ENCODE data around the gene BHMT. TPM values are rescaled to one million over a fixed set of nuclear protein-coding genes. Genes with fewer than 3 reads are reported as not detected.
"Not testable (repeated sequence)": the region's sequence is repeated elsewhere in the genome, so short reads cannot be mapped to it uniquely, and the experiment has no call there.

Gene BHMT
- total RNA-seq, 4 donors from 2014 or later: not detected

DNA sequence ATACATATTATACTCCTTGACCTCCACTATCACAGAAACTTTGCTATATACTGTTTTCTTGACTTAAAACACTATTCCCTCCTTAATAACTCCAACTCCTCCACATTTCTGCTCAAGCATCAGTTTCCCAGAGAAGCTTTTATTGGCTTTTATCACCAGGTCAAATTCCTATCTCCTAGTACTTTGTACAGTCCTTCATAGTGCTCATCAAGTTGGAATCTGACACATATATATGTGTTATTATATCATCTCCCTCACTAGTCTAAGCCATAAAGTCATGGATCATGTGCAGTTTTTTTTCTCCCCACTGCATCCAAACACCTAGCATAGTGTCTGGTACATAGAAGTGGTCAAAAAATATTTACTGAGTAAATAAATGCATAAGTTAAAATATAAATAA is 59.1 kb downstream of the BHMT start:
- Histone ChIP-seq H3K27ac (no peak overlapping the region), H3K9me3 (no peaks in the 10 kb centered on the region), H3K36me3 (no peaks in the 10 kb centered on the region), H3K27me3 (no peaks in the 10 kb centered on the region), H3K4me1 (peaks cover 5 to 30% (median 11%) of the 10 kb centered on the region in 4 donors), H3K4me3 (no peak overlapping the region)
- in situ Hi-C loops (cut with MboI; ENCODE audit: low pct_ligation_motif_present in 1 of 4, low pct_unique_long_range_greater_than_20kb in 1 of 4, low sequenced_read_pairs in 3 of 4) (no loop called here), intact Hi-C loops (cut with DNase I; ENCODE audit: low total_unique reads) (loop anchor here (5.0 kb wide), 1 partner anchor 1768 kb away; no protein-coding TSS in a partner anchor)
- DNase-seq: no peak
- TF ChIP-seq, protein P1, sequence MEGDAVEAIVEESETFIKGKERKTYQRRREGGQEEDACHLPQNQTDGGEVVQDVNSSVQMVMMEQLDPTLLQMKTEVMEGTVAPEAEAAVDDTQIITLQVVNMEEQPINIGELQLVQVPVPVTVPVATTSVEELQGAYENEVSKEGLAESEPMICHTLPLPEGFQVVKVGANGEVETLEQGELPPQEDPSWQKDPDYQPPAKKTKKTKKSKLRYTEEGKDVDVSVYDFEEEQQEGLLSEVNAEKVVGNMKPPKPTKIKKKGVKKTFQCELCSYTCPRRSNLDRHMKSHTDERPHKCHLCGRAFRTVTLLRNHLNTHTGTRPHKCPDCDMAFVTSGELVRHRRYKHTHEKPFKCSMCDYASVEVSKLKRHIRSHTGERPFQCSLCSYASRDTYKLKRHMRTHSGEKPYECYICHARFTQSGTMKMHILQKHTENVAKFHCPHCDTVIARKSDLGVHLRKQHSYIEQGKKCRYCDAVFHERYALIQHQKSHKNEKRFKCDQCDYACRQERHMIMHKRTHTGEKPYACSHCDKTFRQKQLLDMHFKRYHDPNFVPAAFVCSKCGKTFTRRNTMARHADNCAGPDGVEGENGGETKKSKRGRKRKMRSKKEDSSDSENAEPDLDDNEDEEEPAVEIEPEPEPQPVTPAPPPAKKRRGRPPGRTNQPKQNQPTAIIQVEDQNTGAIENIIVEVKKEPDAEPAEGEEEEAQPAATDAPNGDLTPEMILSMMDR (IDR thresholded peaks at IDR 0.05): no peak
- TF ChIP-seq POLR2AphosphoS5 (IDR thresholded peaks at IDR 0.05): no peak
- TF ChIP-seq EP300 (IDR thresholded peaks at IDR 0.05; ENCODE audit: low read depth): no peak

DNA sequence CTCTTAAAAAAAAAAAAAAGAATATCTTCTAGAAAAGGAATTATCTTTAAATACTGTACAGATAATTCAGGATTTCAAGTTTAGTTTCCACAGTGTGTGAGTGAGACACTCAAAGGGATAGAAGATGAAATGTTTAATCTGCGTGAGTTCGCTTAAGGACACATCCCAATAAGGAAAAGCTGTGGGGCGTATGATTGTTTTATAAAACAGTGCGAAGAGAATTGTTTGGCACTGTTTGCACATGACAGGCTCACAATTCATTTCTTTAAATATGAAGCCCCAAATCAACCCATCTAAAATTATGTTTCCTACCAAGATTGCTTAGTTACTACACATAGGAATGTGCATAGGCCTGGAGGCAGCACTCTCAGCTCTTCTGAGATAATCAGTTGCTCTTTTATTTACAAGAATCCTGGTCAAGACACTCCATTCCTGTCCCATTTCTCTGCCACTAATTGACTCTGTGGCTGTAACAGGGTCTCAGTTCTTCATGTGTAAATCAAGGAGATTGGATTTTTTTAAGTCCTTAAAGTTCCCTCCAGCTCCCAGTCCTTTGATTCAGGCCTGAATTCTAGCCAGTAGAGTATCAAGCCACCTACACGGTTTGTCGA is 60.1 kb downstream of the BHMT start:
- 24 to 59% methylated on average over 4 to 6 of the region's 6 CpGs for WGBS, 2 donors (ENCODE audit: low coverage in 1 of 2)

DNA sequence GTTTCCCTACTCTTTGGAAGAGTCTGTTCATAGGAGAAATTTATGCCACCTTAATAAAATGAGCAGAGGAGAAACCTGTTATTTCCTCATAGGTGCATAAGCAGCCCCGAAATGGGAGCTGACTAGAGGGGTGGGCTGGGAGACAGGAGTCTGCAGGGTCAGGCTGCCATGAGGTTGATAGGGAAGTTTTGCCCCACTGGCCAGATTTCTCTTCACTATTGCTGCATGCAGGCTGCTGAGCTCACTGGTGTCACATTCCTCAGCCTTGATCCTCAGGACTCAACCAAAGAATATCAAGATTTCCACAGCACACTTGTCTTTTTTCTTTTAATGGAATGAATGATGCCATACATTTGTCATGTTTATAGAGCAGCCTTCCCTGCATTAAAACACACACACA is 60.7 kb downstream of the BHMT start:
- no peaks in the 10 kb centered on the region for H3K27me3 ChIP-seq
- no peak overlapping the region for H3K4me3 ChIP-seq
- WGBS, 2 donors (ENCODE audit: low coverage in 1 of 2): 67% methylated on average over 1 of the region's 1 CpG; no CpG with 5 or more reads in 1 of the 2 donors
- intact Hi-C loops (cut with DNase I; ENCODE audit: low total_unique reads): loop anchor here (5.0 kb wide), 1 partner anchor 1770 kb away; no protein-coding TSS in a partner anchor
- in situ Hi-C loops (cut with MboI; ENCODE audit: low pct_ligation_motif_present in 1 of 4, low pct_unique_long_range_greater_than_20kb in 1 of 4, low sequenced_read_pairs in 3 of 4): no loop called here
- no peaks in the 10 kb centered on the region for H3K36me3 ChIP-seq
- peaks cover 5 to 30% (median 11%) of the 10 kb centered on the region in 4 donors for H3K4me1 ChIP-seq
- H3K27ac ChIP-seq: peak overlapping the region in 3 of 4 donors; percentile 23 to 54 (median 47)
- no peak for DNase-seq
- TF ChIP-seq POLR2A (IDR thresholded peaks at IDR 0.05): no peak
- no peak for TF ChIP-seq POLR2AphosphoS5 (IDR thresholded peaks at IDR 0.05)
- TF ChIP-seq EP300 (IDR thresholded peaks at IDR 0.05; ENCODE audit: low read depth): no peak
- no peaks in the 10 kb centered on the region for H3K9me3 ChIP-seq

More for the DNA sequence above, 60.1 kb downstream of the BHMT start:
- no peaks in the 10 kb centered on the region for H3K9me3 ChIP-seq
- H3K4me3 ChIP-seq: no peak overlapping the region
- intact Hi-C loops (cut with DNase I; ENCODE audit: low total_unique reads): loop anchor here (5.0 kb wide), 1 partner anchor 1769 kb away; no protein-coding TSS in a partner anchor
- in situ Hi-C loops (cut with MboI; ENCODE audit: low pct_ligation_motif_present in 1 of 4, low pct_unique_long_range_greater_than_20kb in 1 of 4, low sequenced_read_pairs in 3 of 4): no loop called here
- DNase-seq: no peak
- no peaks in the 10 kb centered on the region for H3K36me3 ChIP-seq
- peaks cover 5 to 30% (median 11%) of the 10 kb centered on the region in 4 donors for H3K4me1 ChIP-seq
- TF ChIP-seq EP300 (IDR thresholded peaks at IDR 0.05; ENCODE audit: low read depth): no peak
- no peak for TF ChIP-seq POLR2A (IDR thresholded peaks at IDR 0.05)
- TF ChIP-seq, protein P1 (IDR thresholded peaks at IDR 0.05): no peak
- no peak for TF ChIP-seq POLR2AphosphoS5 (IDR thresholded peaks at IDR 0.05)
- H3K27me3 ChIP-seq: no peaks in the 10 kb centered on the region
- H3K27ac ChIP-seq: peak overlapping the region in 3 of 4 donors; percentile 23 to 54 (median 47)

DNA sequence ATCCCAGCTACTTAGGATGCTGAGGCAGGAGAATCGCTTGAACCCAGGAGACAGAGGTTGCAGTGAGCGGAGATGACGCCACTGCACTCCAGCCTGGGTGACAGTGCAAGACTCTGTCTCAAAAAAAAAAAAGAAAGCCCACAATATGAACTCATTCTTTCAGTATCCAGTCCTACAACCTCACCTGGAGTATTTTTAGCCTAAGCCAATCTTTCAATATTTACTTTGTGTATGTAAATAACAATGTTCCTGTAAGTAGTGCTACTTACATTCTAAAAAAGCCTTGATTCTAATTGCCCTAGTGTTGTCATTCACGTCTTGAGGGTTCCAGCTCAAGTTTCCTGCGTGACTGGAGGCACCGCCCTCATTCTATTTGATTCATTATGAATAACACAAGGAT is 62.0 kb downstream of the BHMT start:
- H3K27ac ChIP-seq: peak overlapping the region in 1 of 4 donors; percentile 23
- 52 to 69% methylated on average over 6 of the region's 6 CpGs for WGBS, 2 donors (ENCODE audit: low coverage in 1 of 2)
- DNase-seq: no peak
- no peak for TF ChIP-seq POLR2AphosphoS5 (IDR thresholded peaks at IDR 0.05)
- in situ Hi-C loops (cut with MboI; ENCODE audit: low pct_ligation_motif_present in 1 of 4, low pct_unique_long_range_greater_than_20kb in 1 of 4, low sequenced_read_pairs in 3 of 4): no loop called here
- intact Hi-C loops (cut with DNase I; ENCODE audit: low total_unique reads): loop anchor here (5.0 kb wide), 1 partner anchor 1771 kb away; no protein-coding TSS in a partner anchor
- no peaks in the 10 kb centered on the region for H3K9me3 ChIP-seq
- H3K27me3 ChIP-seq: no peaks in the 10 kb centered on the region
- no peak overlapping the region for H3K4me3 ChIP-seq
- no peaks in the 10 kb centered on the region for H3K36me3 ChIP-seq
- peaks cover 5 to 30% (median 11%) of the 10 kb centered on the region in 4 donors for H3K4me1 ChIP-seq

DNA sequence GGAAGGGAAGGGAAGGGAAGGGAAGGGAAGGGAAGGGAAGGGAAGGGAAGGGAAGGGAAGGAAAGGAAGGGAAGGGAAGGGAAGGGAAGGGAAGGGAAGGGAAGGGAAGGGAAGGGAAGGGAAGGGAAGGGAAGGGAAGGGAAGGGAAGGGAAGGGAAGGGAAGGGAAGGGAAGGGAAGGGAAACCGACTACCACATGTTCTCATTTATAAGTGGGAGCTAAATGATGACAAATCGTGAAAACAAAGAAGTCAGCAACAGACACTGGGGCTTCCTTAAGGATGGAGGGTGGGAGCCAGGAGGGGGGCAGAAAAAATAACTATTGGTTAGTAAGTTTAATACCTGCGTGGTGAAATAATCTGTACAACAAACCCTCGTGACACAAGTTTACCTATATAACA is 68.8 kb downstream of the BHMT start:
- 92 to 95% methylated on average over 2 to 4 of the region's 4 CpGs for WGBS, 2 donors (ENCODE audit: low coverage in 1 of 2)

More for the DNA sequence above, 68.8 kb downstream of the BHMT start:
- H3K4me1 ChIP-seq; intact Hi-C loops (cut with DNase I; ENCODE audit: low total_unique reads); H3K4me3 ChIP-seq; DNase-seq; H3K9me3 ChIP-seq; in situ Hi-C loops (cut with MboI; ENCODE audit: low pct_ligation_motif_present in 1 of 4, low pct_unique_long_range_greater_than_20kb in 1 of 4, low sequenced_read_pairs in 3 of 4); H3K36me3 ChIP-seq; H3K27me3 ChIP-seq: not testable (repeated sequence)
- peak overlapping the region in 1 of 4 donors; percentile 59 for H3K27ac ChIP-seq

Measured in transverse colon (tissue), 4 donors.